Measurements from ENCODE around the gene UGT1A8. TPM values are rescaled to one million over a fixed set of nuclear protein-coding genes. Genes with fewer than 3 reads are reported as not detected.

The UGT1A8 gene
- total RNA-seq, 1 experiment from 2014 or later, result not detected

- Mint-ChIP-seq H3K36me3 (ENCODE audit: insufficient read depth, unreplicated experiment) (peaks cover 49% of the 10 kb centered on the region), H3K4me3 (ENCODE audit: low read depth, unreplicated experiment) (no peak within 1 kb of the TSS), H3K9me3 (ENCODE audit: low read depth, unreplicated experiment) (no peaks in the 10 kb centered on the region), H3K4me1 (ENCODE audit: low read depth, unreplicated experiment) (peaks cover 57% of the 10 kb centered on the region), H3K27me3 (ENCODE audit: unreplicated experiment) (no peaks in the 10 kb centered on the region), H3K27ac (ENCODE audit: unreplicated experiment) (peak within 1 kb of the TSS; percentile 34)
- no peak for DNase-seq
- TF ChIP-seq CTCF (IDR thresholded peaks at IDR 0.05; ENCODE audit: unreplicated experiment), result no peak
- intact Hi-C loops (cut with micrococcal nuclease; ENCODE audit: unreplicated experiment), result no loop called here
- BruUV-seq (replicated peaks), result no TSS peak
- CTCF ChIA-PET, result interaction anchor here (1.7 kb wide), 1 partner anchor 70 kb away, joined by 3 read pairs; no protein-coding TSS in a partner anchor
These were observed 95.3 kb downstream of the UGT1A8 start, which contains the start of gene UGT1A5 for GRCh38 chr2:233712611-233713261. UGT1A5 (plus strand) TSS chr2:233712907; CDS start chr2:233712992, 85 bp downstream.

GRCh38 chr2:233713262-233713615, 95.8 kb downstream of the UGT1A8 start:
- no peaks in the 10 kb centered on the region for H3K27me3 Mint-ChIP-seq (ENCODE audit: unreplicated experiment)
- BruUV-seq (replicated peaks), result no TSS peak
- no peak for DNase-seq
- no peak for TF ChIP-seq CTCF (IDR thresholded peaks at IDR 0.05; ENCODE audit: unreplicated experiment)
- H3K27ac Mint-ChIP-seq (ENCODE audit: unreplicated experiment), result no peak overlapping the region
- no peaks in the 10 kb centered on the region for H3K9me3 Mint-ChIP-seq (ENCODE audit: low read depth, unreplicated experiment)
- H3K4me1 Mint-ChIP-seq (ENCODE audit: low read depth, unreplicated experiment), result peaks cover 56% of the 10 kb centered on the region
- H3K4me3 Mint-ChIP-seq (ENCODE audit: low read depth, unreplicated experiment), result no peak overlapping the region
- peaks cover 47% of the 10 kb centered on the region for H3K36me3 Mint-ChIP-seq (ENCODE audit: insufficient read depth, unreplicated experiment)
- intact Hi-C loops (cut with micrococcal nuclease; ENCODE audit: unreplicated experiment), result no loop called here
- CTCF ChIA-PET, result no interaction called here

GRCh38 chr2:233714121-233714520, 96.7 kb downstream of the UGT1A8 start:
- H3K9me3 Mint-ChIP-seq (ENCODE audit: low read depth, unreplicated experiment), result no peaks in the 10 kb centered on the region
- no peak for TF ChIP-seq CTCF (IDR thresholded peaks at IDR 0.05; ENCODE audit: unreplicated experiment)
- H3K27me3 Mint-ChIP-seq (ENCODE audit: unreplicated experiment), result no peaks in the 10 kb centered on the region
- intact Hi-C loops (cut with micrococcal nuclease; ENCODE audit: unreplicated experiment), result no loop called here
- DNase-seq, result no peak
- H3K4me1 Mint-ChIP-seq (ENCODE audit: low read depth, unreplicated experiment), result peaks cover 52% of the 10 kb centered on the region
- no TSS peak for BruUV-seq (replicated peaks)
- CTCF ChIA-PET, result no interaction called here
- no peak overlapping the region for H3K4me3 Mint-ChIP-seq (ENCODE audit: low read depth, unreplicated experiment)
- no peak overlapping the region for H3K27ac Mint-ChIP-seq (ENCODE audit: unreplicated experiment)
- H3K36me3 Mint-ChIP-seq (ENCODE audit: insufficient read depth, unreplicated experiment), result peaks cover 47% of the 10 kb centered on the region

- no peak within 1 kb of the TSS for H3K4me3 Mint-ChIP-seq (ENCODE audit: low read depth, unreplicated experiment)
- H3K9me3 Mint-ChIP-seq (ENCODE audit: low read depth, unreplicated experiment), result no peaks in the 10 kb centered on the region
- no peak for DNase-seq
- H3K27ac Mint-ChIP-seq (ENCODE audit: unreplicated experiment), result peak within 1 kb of the TSS; percentile 15
- TF ChIP-seq CTCF (IDR thresholded peaks at IDR 0.05; ENCODE audit: unreplicated experiment), result no peak
- intact Hi-C loops (cut with micrococcal nuclease; ENCODE audit: unreplicated experiment), result no loop called here
- peaks cover 16% of the 10 kb centered on the region for H3K4me1 Mint-ChIP-seq (ENCODE audit: low read depth, unreplicated experiment)
- peaks cover 39% of the 10 kb centered on the region for H3K36me3 Mint-ChIP-seq (ENCODE audit: insufficient read depth, unreplicated experiment)
- CTCF ChIA-PET, result no interaction called here
- no TSS peak for BruUV-seq (replicated peaks)
- H3K27me3 Mint-ChIP-seq (ENCODE audit: unreplicated experiment), result no peaks in the 10 kb centered on the region
These were observed 101.1 kb downstream of the UGT1A8 start, which contains the start of gene UGT1A4 for GRCh38 chr2:233718552-233718951. UGT1A4 (plus strand) TSS chr2:233718736; CDS start chr2:233718821, 85 bp downstream.
